Heart left ventricle (tissue), 11 donors: Measurements from ENCODE around the gene C2orf42. TPM values are rescaled to one million over a fixed set of nuclear protein-coding genes. Genes with fewer than 3 reads are reported as not detected.

Experiments
- polyA plus RNA-seq, 2 donors: library from polyadenylated mRNA; stranded (reverse); fragments of 200-250 nt; gene quantifications; one replicate each; pipeline ENCODE4 v1.2.3, GENCODE V29; 2013
- total RNA-seq, 9 donors: library from RNA; depleted of rRNA in 2 of 9; stranded (reverse); fragments of >200 nt in 2 of 9; fragmentation: NEBNext Ultra II Directional in 3 of 9; extraction: Animal tissue kit (Norgen Biotek cat#: 25700) in 3 of 9; gene quantifications; one replicate each; pipeline versions ENCODE4 v1.1.0 to v1.2.4, GENCODE V29; 2016 to 2023
- donor health status: ischemic (EF 13 %, LVEDD 7.1; RV severe dilation, severe dysfunction).
- donor health status: healthy with polysubstance abuse.
- donor health status: DM: no; HTN: yes; CAD: no.
- donor health status: DM: no; HTN: no; CAD: no.
- donor health status: ischemic (EF 25% LVEDD 5.7; RV mildly dilated, moderate dysfunction).
- donor health status: healthy.
- donor health status: DM: yes; HTN: yes; CAD: no.
- donor health status: PGD.
- donor health status: nonischemic (EF 23%, LVEDD 6.1; RV moderate dilation, normal function).

Gene C2orf42
- total and polyA plus RNA-seq, 11 donors: 3.5 to 14.9 (median 8.9) TPM

Other genes starting within 250 kb of the C2orf42 start
- under 1 TPM in 8 of 9 donors, not detected in 1; 0.28 to 0.94 (median 0.56) TPM for gene ASPRV1, start 229.4 kb downstream of the C2orf42 start, total RNA-seq
- 1 to 10 TPM in 1 of 2 donors, under 1 TPM in 1; 0.50 to 1.4 TPM for gene ASPRV1, start 229.4 kb downstream of the C2orf42 start, polyA plus RNA-seq
- gene PCBP1, start 103.5 kb downstream of the C2orf42 start, total RNA-seq: 100 to 1,000 TPM; 106 to 274 (median 199) TPM
- 100 to 1,000 TPM; 212 to 296 TPM for gene PCBP1, start 103.5 kb downstream of the C2orf42 start, polyA plus RNA-seq
- gene TIA1, start 57.6 kb upstream of the C2orf42 start, total RNA-seq: 10 to 100 TPM; 26.1 to 53.0 (median 42.1) TPM
- gene TIA1, start 57.6 kb upstream of the C2orf42 start, polyA plus RNA-seq: 10 to 100 TPM; 18.7 to 47.7 TPM
- 10 to 100 TPM; 53.2 to 91.5 (median 78.1) TPM for gene PCYOX1, start 67.1 kb upstream of the C2orf42 start, total RNA-seq
- 10 to 100 TPM; 19.3 TPM for gene PCYOX1, start 67.1 kb upstream of the C2orf42 start, polyA plus RNA-seq
- 100 to 1,000 TPM in 8 of 9 donors, 10 to 100 TPM in 1; 92.2 to 172 (median 112) TPM for gene SNRPG, start 102.7 kb upstream of the C2orf42 start, total RNA-seq
- gene SNRPG, start 102.7 kb upstream of the C2orf42 start, polyA plus RNA-seq: 100 to 1,000 TPM; 240 to 259 TPM
- gene FAM136A, start 111.0 kb upstream of the C2orf42 start, total RNA-seq: 10 to 100 TPM; 17.8 to 25.9 (median 23.9) TPM
- gene FAM136A, start 111.0 kb upstream of the C2orf42 start, polyA plus RNA-seq: 10 to 100 TPM; 16.8 to 42.8 TPM